ENCODE measurements around the gene TSEN2. TPM values are rescaled to one million over a fixed set of nuclear protein-coding genes. Genes with fewer than 3 reads are reported as not detected.

The TSEN2 gene
- total RNA-seq, 1 experiment from 2014 or later: 7.6 TPM

GRCh38 chr3:12549971-12550760 is 65.9 kb downstream of the TSEN2 start:
- no peak overlapping the region for H3K27ac ChIP-seq
- no peaks in the 10 kb centered on the region for H3K4me1 ChIP-seq (replicated peaks)
- no peaks in the 10 kb centered on the region for H3K27me3 ChIP-seq (replicated peaks)
- no peak overlapping the region for H3K4me3 ChIP-seq
- no peaks in the 10 kb centered on the region for H3K9me3 ChIP-seq (replicated peaks)
- DNase-seq (ENCODE audit: low read depth in 1 of 2, low spot score in 2 of 2): no peak
- H3K36me3 ChIP-seq: no peaks in the 10 kb centered on the region

- peak in 1 of 2 experiments; percentile 15 for DNase-seq (ENCODE audit: low read depth in 1 of 2, low spot score in 2 of 2)
- no peaks in the 10 kb centered on the region for H3K27me3 ChIP-seq (replicated peaks)
Observed at GRCh38 chr3:12553921-12554391, 69.7 kb downstream of the TSEN2 start.

GRCh38 chr3:12556314-12556689 is 72.0 kb downstream of the TSEN2 start:
- peaks cover 5% of the 10 kb centered on the region for H3K36me3 ChIP-seq
- DNase-seq (ENCODE audit: low read depth in 1 of 2, low spot score in 2 of 2): no peak
- peak overlapping the region; percentile 81 for H3K4me3 ChIP-seq
- H3K4me1 ChIP-seq (replicated peaks): peaks cover 13% of the 10 kb centered on the region
- H3K27ac ChIP-seq: 0 out of 2 replicates have a peak overlapping the region, but pooled peaks have one; percentile 12
- no peaks in the 10 kb centered on the region for H3K9me3 ChIP-seq (replicated peaks)
- H3K27me3 ChIP-seq (replicated peaks): no peaks in the 10 kb centered on the region

More at GRCh38 chr3:12553921-12554391, 69.7 kb downstream of the TSEN2 start:
- peaks cover 5% of the 10 kb centered on the region for H3K36me3 ChIP-seq
- H3K4me1 ChIP-seq (replicated peaks): peaks cover 13% of the 10 kb centered on the region
- H3K27ac ChIP-seq: no peak overlapping the region
- peak overlapping the region; percentile 34 for H3K4me3 ChIP-seq
- H3K9me3 ChIP-seq (replicated peaks): no peaks in the 10 kb centered on the region

- Histone ChIP-seq H3K4me1 (replicated peaks) (peaks cover 13% of the 10 kb centered on the region), H3K36me3 (peaks cover 5% of the 10 kb centered on the region), H3K9me3 (replicated peaks) (no peaks in the 10 kb centered on the region), H3K4me3 (peak within 1 kb of the TSS; percentile 81), H3K27me3 (replicated peaks) (no peaks in the 10 kb centered on the region), H3K27ac (peak within 1 kb of the TSS; percentile 53)
- DNase-seq (ENCODE audit: low read depth in 1 of 2, low spot score in 2 of 2): peak; percentile 78 to 85
Observed at GRCh38 chr3:12556690-12557472, 72.6 kb downstream of the TSEN2 start, which contains the start of gene MKRN2. MKRN2 (plus strand) TSS chr3:12557087; CDS start chr3:12557151, 64 bp downstream.

GRCh38 chr3:12557473-12558100 is 73.3 kb downstream of the TSEN2 start:
- Histone ChIP-seq H3K9me3 (replicated peaks) (no peaks in the 10 kb centered on the region), H3K4me1 (replicated peaks) (peaks cover 15% of the 10 kb centered on the region), H3K4me3 (peak overlapping the region; percentile 81), H3K27ac (peak overlapping the region; percentile 53), H3K36me3 (peaks cover 5% of the 10 kb centered on the region), H3K27me3 (replicated peaks) (no peaks in the 10 kb centered on the region)
- DNase-seq (ENCODE audit: low read depth in 1 of 2, low spot score in 2 of 2): peak in 1 of 2 experiments; percentile 11

GRCh38 chr3:12558706-12559105 is 74.4 kb downstream of the TSEN2 start:
- Histone ChIP-seq H3K27me3 (replicated peaks) (no peaks in the 10 kb centered on the region), H3K36me3 (peaks cover 5% of the 10 kb centered on the region), H3K4me3 (no peak overlapping the region), H3K9me3 (replicated peaks) (no peaks in the 10 kb centered on the region), H3K27ac (no peak overlapping the region), H3K4me1 (replicated peaks) (peaks cover 21% of the 10 kb centered on the region)
- DNase-seq (ENCODE audit: low read depth in 1 of 2, low spot score in 2 of 2): no peak

- DNase-seq (ENCODE audit: low read depth in 1 of 2, low spot score in 2 of 2): no peak
- H3K36me3 ChIP-seq: peaks cover 5% of the 10 kb centered on the region
- H3K4me3 ChIP-seq: no peak overlapping the region
- H3K9me3 ChIP-seq (replicated peaks): no peaks in the 10 kb centered on the region
- peaks cover 21% of the 10 kb centered on the region for H3K4me1 ChIP-seq (replicated peaks)
- no peak overlapping the region for H3K27ac ChIP-seq
- H3K27me3 ChIP-seq (replicated peaks): no peaks in the 10 kb centered on the region
Observed at GRCh38 chr3:12559520-12559919, 75.2 kb downstream of the TSEN2 start.

- Histone ChIP-seq H3K4me1 (replicated peaks) (peaks cover 20% of the 10 kb centered on the region), H3K27ac (no peak overlapping the region), H3K4me3 (no peak overlapping the region), H3K9me3 (replicated peaks) (no peaks in the 10 kb centered on the region), H3K27me3 (replicated peaks) (no peaks in the 10 kb centered on the region), H3K36me3 (peaks cover 5% of the 10 kb centered on the region)
- DNase-seq (ENCODE audit: low read depth in 1 of 2, low spot score in 2 of 2): no peak
Observed at GRCh38 chr3:12560505-12561190, 76.4 kb downstream of the TSEN2 start.

- Histone ChIP-seq H3K4me1 (replicated peaks) (peaks cover 16% of the 10 kb centered on the region), H3K27ac (no peak overlapping the region), H3K27me3 (replicated peaks) (no peaks in the 10 kb centered on the region), H3K36me3 (peaks cover 5% of the 10 kb centered on the region), H3K4me3 (no peak overlapping the region), H3K9me3 (replicated peaks) (no peaks in the 10 kb centered on the region)
- no peak for DNase-seq (ENCODE audit: low read depth in 1 of 2, low spot score in 2 of 2)
Observed at GRCh38 chr3:12561397-12561796, 77.1 kb downstream of the TSEN2 start.

GRCh38 chr3:12562451-12562850 is 78.2 kb downstream of the TSEN2 start:
- DNase-seq (ENCODE audit: low read depth in 1 of 2, low spot score in 2 of 2): no peak
- H3K4me3 ChIP-seq: no peak overlapping the region
- peaks cover 16% of the 10 kb centered on the region for H3K4me1 ChIP-seq (replicated peaks)
- H3K9me3 ChIP-seq (replicated peaks): no peaks in the 10 kb centered on the region
- H3K36me3 ChIP-seq: peaks cover under 1% of the 10 kb centered on the region; the same call in 1 of the 2 replicates
- H3K27me3 ChIP-seq (replicated peaks): no peaks in the 10 kb centered on the region
- no peak overlapping the region for H3K27ac ChIP-seq

- peaks cover 8% of the 10 kb centered on the region for H3K4me1 ChIP-seq (replicated peaks)
- H3K36me3 ChIP-seq: peaks cover 24% of the 10 kb centered on the region
- H3K27me3 ChIP-seq (replicated peaks): no peaks in the 10 kb centered on the region
- no peaks in the 10 kb centered on the region for H3K9me3 ChIP-seq (replicated peaks)
- no peak overlapping the region for H3K27ac ChIP-seq
- no peak overlapping the region for H3K4me3 ChIP-seq
- no peak for DNase-seq (ENCODE audit: low read depth in 1 of 2, low spot score in 2 of 2)
Observed at GRCh38 chr3:12566976-12567375, 82.7 kb downstream of the TSEN2 start.

- H3K27ac ChIP-seq: no peak overlapping the region
- H3K4me3 ChIP-seq: no peak overlapping the region
- H3K9me3 ChIP-seq (replicated peaks): no peaks in the 10 kb centered on the region
- H3K36me3 ChIP-seq: peaks cover 36% of the 10 kb centered on the region
- no peak for DNase-seq (ENCODE audit: low read depth in 1 of 2, low spot score in 2 of 2)
- no peaks in the 10 kb centered on the region for H3K4me1 ChIP-seq (replicated peaks)
- no peaks in the 10 kb centered on the region for H3K27me3 ChIP-seq (replicated peaks)
Observed at GRCh38 chr3:12568747-12569146, 84.5 kb downstream of the TSEN2 start.

- no peaks in the 10 kb centered on the region for H3K27me3 ChIP-seq (replicated peaks)
Observed at GRCh38 chr3:12569836-12570235, 85.6 kb downstream of the TSEN2 start.

More at GRCh38 chr3:12569836-12570235, 85.6 kb downstream of the TSEN2 start:
- H3K36me3 ChIP-seq: peaks cover 45% of the 10 kb centered on the region
- H3K9me3 ChIP-seq (replicated peaks): no peaks in the 10 kb centered on the region
- no peak overlapping the region for H3K4me3 ChIP-seq
- no peak for DNase-seq (ENCODE audit: low read depth in 1 of 2, low spot score in 2 of 2)
- no peaks in the 10 kb centered on the region for H3K4me1 ChIP-seq (replicated peaks)
- H3K27ac ChIP-seq: no peak overlapping the region

Measured in SJSA1 (cell line).